Measurements from ENCODE around the gene EOLA1.

- no peak for TF ChIP-seq CTCF (tag by site-specific recombination; IDR thresholded peaks at IDR 0.05)
- no peak for TF ChIP-seq ZNF623 (tag by site-specific recombination; IDR thresholded peaks at IDR 0.05)
- TF ChIP-seq ZNF157 (tag by site-specific recombination; IDR thresholded peaks at IDR 0.05): 0 out of 2 replicates have a peak, but pooled peaks have one; percentile 49
- TF ChIP-seq ZBTB49 (tag by site-specific recombination; IDR thresholded peaks at IDR 0.05; ENCODE audit: low read depth): no peak
Observed at GRCh38 chrX:149504226-149504914, 36.4 kb upstream of the EOLA1 start.

All from HEK293 (cell line).